ENCODE results near the gene LCT. TPM values are rescaled to one million over a fixed set of nuclear protein-coding genes. Genes with fewer than 3 reads are reported as not detected.
A peak's percentile ranks its signal among the peaks of the same experiment; 100 is the strongest.

LCT gene
- total and polyA plus RNA-seq, 2 of the 13 experiments (the other 11 are each of a cell fraction or from before 2014, with no cell fraction given), result not detected

DNA sequence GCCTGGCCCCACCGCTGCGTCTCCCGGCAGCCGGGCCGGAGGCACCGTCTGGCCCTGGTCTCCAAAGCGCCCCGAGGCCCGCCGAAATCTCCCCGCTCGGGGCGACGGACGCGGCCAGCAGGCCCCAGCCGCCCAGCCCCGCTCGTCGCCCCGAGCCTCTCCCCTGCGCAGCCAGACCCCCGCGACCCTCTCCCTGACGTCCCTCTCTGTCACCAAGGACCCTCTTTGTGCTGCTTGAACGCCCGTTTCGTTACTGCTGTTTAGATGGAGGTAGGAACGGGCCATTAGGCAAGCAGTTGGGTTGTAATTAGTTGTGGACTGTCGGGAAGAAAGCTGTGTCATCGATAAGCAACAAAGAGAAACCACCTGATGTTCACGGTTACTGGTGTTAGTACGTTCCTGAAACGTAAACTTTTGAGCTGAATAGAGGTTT is 94.6 kb downstream of the LCT start (continued):
- TF ChIP-seq, protein P1, sequence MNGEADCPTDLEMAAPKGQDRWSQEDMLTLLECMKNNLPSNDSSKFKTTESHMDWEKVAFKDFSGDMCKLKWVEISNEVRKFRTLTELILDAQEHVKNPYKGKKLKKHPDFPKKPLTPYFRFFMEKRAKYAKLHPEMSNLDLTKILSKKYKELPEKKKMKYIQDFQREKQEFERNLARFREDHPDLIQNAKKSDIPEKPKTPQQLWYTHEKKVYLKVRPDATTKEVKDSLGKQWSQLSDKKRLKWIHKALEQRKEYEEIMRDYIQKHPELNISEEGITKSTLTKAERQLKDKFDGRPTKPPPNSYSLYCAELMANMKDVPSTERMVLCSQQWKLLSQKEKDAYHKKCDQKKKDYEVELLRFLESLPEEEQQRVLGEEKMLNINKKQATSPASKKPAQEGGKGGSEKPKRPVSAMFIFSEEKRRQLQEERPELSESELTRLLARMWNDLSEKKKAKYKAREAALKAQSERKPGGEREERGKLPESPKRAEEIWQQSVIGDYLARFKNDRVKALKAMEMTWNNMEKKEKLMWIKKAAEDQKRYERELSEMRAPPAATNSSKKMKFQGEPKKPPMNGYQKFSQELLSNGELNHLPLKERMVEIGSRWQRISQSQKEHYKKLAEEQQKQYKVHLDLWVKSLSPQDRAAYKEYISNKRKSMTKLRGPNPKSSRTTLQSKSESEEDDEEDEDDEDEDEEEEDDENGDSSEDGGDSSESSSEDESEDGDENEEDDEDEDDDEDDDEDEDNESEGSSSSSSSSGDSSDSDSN (CRISPR knock-in tag; IDR thresholded peaks at IDR 0.05), result no peak; the same call in 1 of the 2 replicates
- TF ChIP-seq RARA (CRISPR knock-in tag; IDR thresholded peaks at IDR 0.05), result peak; percentile 46; the same call in 1 of the 2 replicates
- peak; percentile 12; the same call in 1 of the 2 replicates for TF ChIP-seq GLI4 (CRISPR knock-in tag; IDR thresholded peaks at IDR 0.05; ENCODE audit: borderline replicate concordance)
- TF ChIP-seq ZC3H4 (CRISPR knock-in tag; IDR thresholded peaks at IDR 0.05; ENCODE audit: borderline replicate concordance), result peak; percentile 85; the same call in 1 of the 2 replicates
- TF ChIP-seq, protein P2, sequence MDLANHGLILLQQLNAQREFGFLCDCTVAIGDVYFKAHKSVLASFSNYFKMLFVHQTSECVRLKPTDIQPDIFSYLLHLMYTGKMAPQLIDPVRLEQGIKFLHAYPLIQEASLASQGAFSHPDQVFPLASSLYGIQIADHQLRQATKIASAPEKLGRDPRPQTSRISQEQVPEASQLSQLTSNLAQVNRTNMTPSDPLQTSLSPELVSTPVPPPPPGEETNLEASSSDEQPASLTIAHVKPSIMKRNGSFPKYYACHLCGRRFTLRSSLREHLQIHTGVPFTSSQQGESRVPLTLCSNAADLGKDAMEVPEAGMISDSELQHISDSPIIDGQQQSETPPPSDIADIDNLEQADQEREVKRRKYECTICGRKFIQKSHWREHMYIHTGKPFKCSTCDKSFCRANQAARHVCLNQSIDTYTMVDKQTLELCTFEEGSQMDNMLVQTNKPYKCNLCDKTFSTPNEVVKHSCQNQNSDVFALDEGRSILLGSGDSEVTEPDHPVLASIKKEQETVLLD (CRISPR knock-in tag; IDR thresholded peaks at IDR 0.05; ENCODE audit: low read depth), result 0 out of 2 replicates have a peak, but pooled peaks have one; percentile 29
- no peak for TF ChIP-seq ZNF251 (CRISPR knock-in tag; IDR thresholded peaks at IDR 0.05)
- no peak for TF ChIP-seq ZIK1 (CRISPR knock-in tag; IDR thresholded peaks at IDR 0.05; ENCODE audit: borderline replicate concordance, low read depth)
- TF ChIP-seq ZNF329 (CRISPR knock-in tag; IDR thresholded peaks at IDR 0.05; ENCODE audit: low read depth), result 0 out of 2 replicates have a peak, but pooled peaks have one; percentile 9
- TF ChIP-seq, protein P3, sequence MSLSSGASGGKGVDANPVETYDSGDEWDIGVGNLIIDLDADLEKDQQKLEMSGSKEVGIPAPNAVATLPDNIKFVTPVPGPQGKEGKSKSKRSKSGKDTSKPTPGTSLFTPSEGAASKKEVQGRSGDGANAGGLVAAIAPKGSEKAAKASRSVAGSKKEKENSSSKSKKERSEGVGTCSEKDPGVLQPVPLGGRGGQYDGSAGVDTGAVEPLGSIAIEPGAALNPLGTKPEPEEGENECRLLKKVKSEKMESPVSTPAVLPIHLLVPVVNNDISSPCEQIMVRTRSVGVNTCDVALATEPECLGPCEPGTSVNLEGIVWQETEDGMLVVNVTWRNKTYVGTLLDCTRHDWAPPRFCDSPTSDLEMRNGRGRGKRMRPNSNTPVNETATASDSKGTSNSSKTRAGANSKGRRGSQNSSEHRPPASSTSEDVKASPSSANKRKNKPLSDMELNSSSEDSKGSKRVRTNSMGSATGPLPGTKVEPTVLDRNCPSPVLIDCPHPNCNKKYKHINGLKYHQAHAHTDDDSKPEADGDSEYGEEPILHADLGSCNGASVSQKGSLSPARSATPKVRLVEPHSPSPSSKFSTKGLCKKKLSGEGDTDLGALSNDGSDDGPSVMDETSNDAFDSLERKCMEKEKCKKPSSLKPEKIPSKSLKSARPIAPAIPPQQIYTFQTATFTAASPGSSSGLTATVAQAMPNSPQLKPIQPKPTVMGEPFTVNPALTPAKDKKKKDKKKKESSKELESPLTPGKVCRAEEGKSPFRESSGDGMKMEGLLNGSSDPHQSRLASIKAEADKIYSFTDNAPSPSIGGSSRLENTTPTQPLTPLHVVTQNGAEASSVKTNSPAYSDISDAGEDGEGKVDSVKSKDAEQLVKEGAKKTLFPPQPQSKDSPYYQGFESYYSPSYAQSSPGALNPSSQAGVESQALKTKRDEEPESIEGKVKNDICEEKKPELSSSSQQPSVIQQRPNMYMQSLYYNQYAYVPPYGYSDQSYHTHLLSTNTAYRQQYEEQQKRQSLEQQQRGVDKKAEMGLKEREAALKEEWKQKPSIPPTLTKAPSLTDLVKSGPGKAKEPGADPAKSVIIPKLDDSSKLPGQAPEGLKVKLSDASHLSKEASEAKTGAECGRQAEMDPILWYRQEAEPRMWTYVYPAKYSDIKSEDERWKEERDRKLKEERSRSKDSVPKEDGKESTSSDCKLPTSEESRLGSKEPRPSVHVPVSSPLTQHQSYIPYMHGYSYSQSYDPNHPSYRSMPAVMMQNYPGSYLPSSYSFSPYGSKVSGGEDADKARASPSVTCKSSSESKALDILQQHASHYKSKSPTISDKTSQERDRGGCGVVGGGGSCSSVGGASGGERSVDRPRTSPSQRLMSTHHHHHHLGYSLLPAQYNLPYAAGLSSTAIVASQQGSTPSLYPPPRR (CRISPR knock-in tag; IDR thresholded peaks at IDR 0.05; ENCODE audit: borderline replicate concordance), result 0 out of 2 replicates have a peak, but pooled peaks have one; percentile 21
- TF ChIP-seq HNRNPK (IDR thresholded peaks at IDR 0.05; ENCODE audit: low read depth, low read length, poor library complexity, severe bottlenecking), result peak; percentile 57
- no peak for TF ChIP-seq PAX8 (CRISPR knock-in tag; IDR thresholded peaks at IDR 0.05; ENCODE audit: borderline replicate concordance)
- TF ChIP-seq KDM5A (IDR thresholded peaks at IDR 0.05; ENCODE audit: borderline replicate concordance, low read length), result peak; percentile 38; the same call in 1 of the 2 replicates
- TF ChIP-seq, protein P4, sequence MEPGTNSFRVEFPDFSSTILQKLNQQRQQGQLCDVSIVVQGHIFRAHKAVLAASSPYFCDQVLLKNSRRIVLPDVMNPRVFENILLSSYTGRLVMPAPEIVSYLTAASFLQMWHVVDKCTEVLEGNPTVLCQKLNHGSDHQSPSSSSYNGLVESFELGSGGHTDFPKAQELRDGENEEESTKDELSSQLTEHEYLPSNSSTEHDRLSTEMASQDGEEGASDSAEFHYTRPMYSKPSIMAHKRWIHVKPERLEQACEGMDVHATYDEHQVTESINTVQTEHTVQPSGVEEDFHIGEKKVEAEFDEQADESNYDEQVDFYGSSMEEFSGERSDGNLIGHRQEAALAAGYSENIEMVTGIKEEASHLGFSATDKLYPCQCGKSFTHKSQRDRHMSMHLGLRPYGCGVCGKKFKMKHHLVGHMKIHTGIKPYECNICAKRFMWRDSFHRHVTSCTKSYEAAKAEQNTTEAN (CRISPR knock-in tag; conservative IDR thresholded peaks at IDR 0.05), result 0 out of 2 replicates have a peak, but pooled peaks have one; percentile 10
- 0 out of 2 replicates have a peak, but pooled peaks have one; percentile 8 for TF ChIP-seq ZNF547 (CRISPR knock-in tag; IDR thresholded peaks at IDR 0.05)
- TF ChIP-seq, protein P5, sequence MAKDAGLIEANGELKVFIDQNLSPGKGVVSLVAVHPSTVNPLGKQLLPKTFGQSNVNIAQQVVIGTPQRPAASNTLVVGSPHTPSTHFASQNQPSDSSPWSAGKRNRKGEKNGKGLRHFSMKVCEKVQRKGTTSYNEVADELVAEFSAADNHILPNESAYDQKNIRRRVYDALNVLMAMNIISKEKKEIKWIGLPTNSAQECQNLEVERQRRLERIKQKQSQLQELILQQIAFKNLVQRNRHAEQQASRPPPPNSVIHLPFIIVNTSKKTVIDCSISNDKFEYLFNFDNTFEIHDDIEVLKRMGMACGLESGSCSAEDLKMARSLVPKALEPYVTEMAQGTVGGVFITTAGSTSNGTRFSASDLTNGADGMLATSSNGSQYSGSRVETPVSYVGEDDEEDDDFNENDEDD (CRISPR knock-in tag; IDR thresholded peaks at IDR 0.05; ENCODE audit: borderline replicate concordance), result 0 out of 2 replicates have a peak, but pooled peaks have one; percentile 15

Measured in HepG2 (cell line).